Esophagus squamous epithelium (tissue), 5 donors: ENCODE measurements around the gene MYO18B. TPM values are rescaled to one million over a fixed set of nuclear protein-coding genes. Genes with fewer than 3 reads are reported as not detected.
A peak's percentile ranks its signal among the peaks of the same experiment; 100 is the strongest.

Experiments used
- DNase-seq: peaks from one replicate; lab custom pipeline; 2025; lab: John Stamatoyannopoulos, UW
- H3K27ac ChIP-seq, 4 donors: fragments of 200-600 bp; sonication (generic); one replicate each; pipeline ENCODE4 v1.5.1; 2016 to 2019; ENCODE audit warnings: mild to moderate bottlenecking in 1 of 4
- H3K27me3 ChIP-seq, 4 donors: fragments of 200-600 bp; sonication (generic); 1 replicate in 3 of 4; 2 replicates in 1 of 4; pipeline versions ENCODE4 v1.5.1 to v1.6.0; 2017 to 2021; ENCODE audit warnings: antibody characterized with exemption in 1 of 4
- H3K36me3 ChIP-seq, 3 donors: fragments of 200-600 bp; sonication (generic); one replicate each; pipeline ENCODE4 v1.5.1; 2016 to 2019
- H3K4me1 ChIP-seq, 3 donors: fragments of 200-600 bp; sonication (generic); one replicate each; pipeline ENCODE4 v1.5.1; 2017 to 2019
- H3K4me3 ChIP-seq, 4 donors: fragments of 200-600 bp; sonication (generic); 1 replicate in 3 of 4; 2 replicates in 1 of 4; pipeline ENCODE4 v1.5.1; 2016 to 2019; ENCODE audit warnings: mild to moderate bottlenecking in 2 of 4, moderate library complexity in 1 of 4
- H3K9me3 ChIP-seq, 3 donors: fragments of 200-600 bp; sonication (generic); one replicate each; pipeline ENCODE4 v1.5.1; 2016 to 2019
- POLR2A ChIP-seq, 4 donors: fragments of 450-650 bp; IDR thresholded peaks; one replicate each; pipeline ENCODE4 v1.6.1; 2017; ENCODE audit warnings: antibody characterized with exemption in 4 of 4, mild to moderate bottlenecking in 4 of 4, moderate library complexity in 3 of 4
- WGBS, 2 donors: methylation state at CpG; one replicate each; pipeline ENCODE4 v1.1.5; 2018; 5-methylcytosine and 5-hydroxymethylcytosine counted together
- intact Hi-C: fragments of 100-400 bp; cut with DNase I; formaldehyde crosslinking; loops from one replicate; pipeline ENCODE4 v1.15.0; 2022
- total RNA-seq, 4 donors: library from RNA; depleted of rRNA; stranded (reverse); fragments of >200 nt; gene quantifications; one replicate each; pipeline ENCODE4 v1.1.0, GENCODE V29; 2016
- TF ChIP-seq, protein P1 (sequence below), 6 experiments: fragments of 450-650 bp in 4 of 6; fragments of 200-600 bp in 2 of 6; sonication (generic) in 2 of 6; IDR thresholded peaks; one replicate each; pipeline ENCODE4 v1.5.1; 2016 to 2019; ENCODE audit warnings: antibody characterized with exemption in 6 of 6, mild to moderate bottlenecking in 4 of 6, moderate library complexity in 4 of 6
- donor health status: DM: yes; HTN: yes; CAD: no.

The MYO18B gene
- total RNA-seq, 4 donors from 2014 or later, result 0.06 to 2.5 (median 0.17) TPM

DNA sequence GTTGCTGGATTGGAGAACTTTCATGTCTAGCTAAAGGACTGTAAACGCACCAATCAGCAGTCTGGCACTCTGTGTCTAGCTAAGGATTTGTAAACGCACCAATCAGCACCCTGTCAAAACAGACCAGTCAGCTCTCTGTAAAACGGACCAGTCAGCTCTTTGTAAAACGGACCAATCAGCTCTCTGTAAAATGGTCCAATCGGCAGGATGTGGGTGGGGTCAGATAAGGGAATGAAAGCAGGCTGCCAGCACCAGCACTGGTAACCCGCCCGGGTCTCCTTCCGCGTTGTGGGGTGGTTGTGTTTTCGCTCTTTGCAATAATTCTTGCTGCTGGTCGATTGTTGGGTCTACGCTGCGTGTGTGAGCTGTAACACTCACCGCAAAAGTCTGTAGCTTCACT lies 11.3 kb downstream of the MYO18B start:
- intact Hi-C loops, result no loop called here
- no peaks in the 10 kb centered on the region for H3K9me3 ChIP-seq
- H3K4me1 ChIP-seq, result no peaks in the 10 kb centered on the region
- no peak overlapping the region for H3K27ac ChIP-seq
- H3K36me3 ChIP-seq, result no peaks in the 10 kb centered on the region
- DNase-seq, result no peak
- TF ChIP-seq, protein P1, sequence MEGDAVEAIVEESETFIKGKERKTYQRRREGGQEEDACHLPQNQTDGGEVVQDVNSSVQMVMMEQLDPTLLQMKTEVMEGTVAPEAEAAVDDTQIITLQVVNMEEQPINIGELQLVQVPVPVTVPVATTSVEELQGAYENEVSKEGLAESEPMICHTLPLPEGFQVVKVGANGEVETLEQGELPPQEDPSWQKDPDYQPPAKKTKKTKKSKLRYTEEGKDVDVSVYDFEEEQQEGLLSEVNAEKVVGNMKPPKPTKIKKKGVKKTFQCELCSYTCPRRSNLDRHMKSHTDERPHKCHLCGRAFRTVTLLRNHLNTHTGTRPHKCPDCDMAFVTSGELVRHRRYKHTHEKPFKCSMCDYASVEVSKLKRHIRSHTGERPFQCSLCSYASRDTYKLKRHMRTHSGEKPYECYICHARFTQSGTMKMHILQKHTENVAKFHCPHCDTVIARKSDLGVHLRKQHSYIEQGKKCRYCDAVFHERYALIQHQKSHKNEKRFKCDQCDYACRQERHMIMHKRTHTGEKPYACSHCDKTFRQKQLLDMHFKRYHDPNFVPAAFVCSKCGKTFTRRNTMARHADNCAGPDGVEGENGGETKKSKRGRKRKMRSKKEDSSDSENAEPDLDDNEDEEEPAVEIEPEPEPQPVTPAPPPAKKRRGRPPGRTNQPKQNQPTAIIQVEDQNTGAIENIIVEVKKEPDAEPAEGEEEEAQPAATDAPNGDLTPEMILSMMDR (IDR thresholded peaks at IDR 0.05), result no peak
- no peak overlapping the region for H3K4me3 ChIP-seq
- 91 to 94% methylated on average over 7 to 12 of the region's 14 CpGs for WGBS, 2 donors
- no peaks in the 10 kb centered on the region for H3K27me3 ChIP-seq

DNA sequence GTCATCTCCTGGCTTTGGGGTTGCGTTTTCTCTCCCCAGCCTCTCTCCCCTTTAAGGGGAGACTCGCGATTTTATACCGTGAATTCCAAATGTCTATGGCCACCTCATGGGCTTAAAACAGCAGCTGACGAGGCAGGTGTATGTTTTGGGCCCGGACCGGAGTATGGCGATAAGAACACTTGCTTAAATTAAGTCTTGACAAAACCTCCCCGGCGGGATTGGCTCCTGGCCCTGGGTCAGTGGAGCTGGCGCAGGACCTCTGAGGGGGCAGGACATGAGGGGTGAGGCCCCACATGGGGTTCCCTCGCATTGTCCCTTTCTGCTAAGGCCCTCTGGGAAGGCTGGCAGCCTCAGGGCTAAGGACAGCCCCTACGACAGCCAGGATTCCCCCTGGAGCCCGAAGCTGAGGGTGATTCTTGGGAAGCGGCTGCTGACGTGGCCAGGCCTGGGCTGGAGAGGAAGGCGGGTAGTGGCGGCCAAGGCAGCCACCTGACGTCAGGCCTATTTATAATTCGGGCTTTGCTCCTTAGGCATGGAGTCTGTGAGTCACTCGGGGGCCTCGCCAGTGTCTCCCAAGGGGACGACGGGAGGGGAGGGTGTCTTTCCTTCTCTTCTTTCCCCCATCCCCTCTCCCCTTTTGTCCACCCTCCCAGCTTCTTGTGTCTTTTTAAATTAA lies 12.7 kb downstream of the MYO18B start:
- H3K9me3 ChIP-seq, result no peaks in the 10 kb centered on the region
- H3K27ac ChIP-seq, result peak overlapping the region in 2 of 4 donors; percentile 54 to 81
- no peak for DNase-seq
- TF ChIP-seq, protein P1 (IDR thresholded peaks at IDR 0.05), result no peak
- no peak for TF ChIP-seq POLR2A (IDR thresholded peaks at IDR 0.05)
- H3K4me3 ChIP-seq, result peak overlapping the region in 1 of 4 donors; percentile 26
- H3K36me3 ChIP-seq, result no peaks in the 10 kb centered on the region
- intact Hi-C loops, result no loop called here
- H3K4me1 ChIP-seq, result no peaks in the 10 kb centered on the region
- no peaks in the 10 kb centered on the region for H3K27me3 ChIP-seq
- 64 to 67% methylated on average over 13 to 21 of the region's 24 CpGs for WGBS, 2 donors

DNA sequence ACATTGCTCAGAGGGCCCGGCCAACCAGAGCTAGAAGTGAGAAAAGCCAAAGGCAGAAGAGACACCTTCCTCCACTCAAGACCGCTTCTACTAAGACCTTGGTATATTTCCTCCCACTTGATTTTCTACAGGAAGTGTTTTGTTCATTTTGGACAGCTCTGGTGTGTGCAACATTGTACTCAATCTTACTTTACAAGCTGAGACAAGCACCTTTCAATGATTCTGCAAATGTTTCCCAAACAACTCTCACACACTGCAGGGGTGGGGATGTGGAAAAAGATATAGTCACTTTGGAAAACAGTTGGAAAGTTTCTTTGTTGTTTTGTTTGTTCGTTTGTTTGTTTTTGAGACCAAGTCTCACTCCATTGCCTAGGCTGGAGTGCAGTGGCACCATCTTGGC lies 15.7 kb downstream of the MYO18B start:
- Histone ChIP-seq H3K27ac (no peak overlapping the region), H3K27me3 (no peaks in the 10 kb centered on the region), H3K36me3 (no peaks in the 10 kb centered on the region), H3K4me1 (no peaks in the 10 kb centered on the region), H3K4me3 (no peak overlapping the region), H3K9me3 (no peaks in the 10 kb centered on the region)
- intact Hi-C loops, result no loop called here
- no peak for DNase-seq
- TF ChIP-seq, protein P1 (IDR thresholded peaks at IDR 0.05), result no peak
- TF ChIP-seq POLR2A (IDR thresholded peaks at IDR 0.05), result no peak
- WGBS, 2 donors, result 40 to 62% methylated on average over 3 of the region's 3 CpGs

DNA sequence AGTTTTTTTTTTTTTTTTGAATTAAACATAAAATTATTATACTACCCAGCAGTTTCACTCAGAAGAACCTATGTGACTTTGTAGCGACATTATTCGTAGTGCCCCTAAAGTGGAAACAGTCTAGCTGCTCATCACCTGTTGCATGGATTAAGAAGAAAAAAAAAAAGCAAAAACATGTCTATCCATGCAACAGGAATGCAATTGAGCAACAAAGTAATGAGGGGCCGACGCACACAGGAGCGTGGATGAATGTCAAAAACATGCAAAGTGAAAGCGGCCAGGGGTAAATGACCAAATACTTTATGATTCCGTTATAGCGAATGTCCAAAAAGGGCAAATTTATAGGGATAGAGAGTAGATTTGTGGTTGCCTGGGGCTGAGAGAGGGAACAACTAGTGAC lies 16.3 kb downstream of the MYO18B start:
- WGBS, 2 donors, result 66 to 68% methylated on average over 8 of the region's 8 CpGs
- intact Hi-C loops, result no loop called here

DNA sequence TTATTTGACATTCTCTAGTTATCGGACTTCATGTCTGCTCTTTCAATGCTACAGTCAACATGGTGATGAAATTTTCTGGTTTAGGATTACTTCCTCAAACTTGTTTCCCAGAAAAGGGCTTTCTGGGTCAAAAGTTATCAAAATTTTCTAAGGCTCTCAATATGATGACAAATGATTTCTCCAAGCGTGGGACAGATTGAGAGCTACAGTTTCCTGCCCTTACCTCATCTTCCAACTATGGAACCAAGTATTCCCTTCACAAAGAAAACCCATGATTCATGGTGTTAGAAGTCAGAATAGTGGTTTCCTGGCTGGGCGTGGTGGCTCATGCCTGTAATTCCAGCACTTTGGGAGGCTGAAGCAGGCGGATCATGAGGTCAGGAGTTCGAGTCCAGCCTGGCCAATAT lies 17.8 kb downstream of the MYO18B start:
- TF ChIP-seq, protein P1 (IDR thresholded peaks at IDR 0.05), result no peak
- no peak for TF ChIP-seq POLR2A (IDR thresholded peaks at IDR 0.05)
- no peak for DNase-seq
- intact Hi-C loops, result no loop called here

More for the DNA sequence above, 16.3 kb downstream of the MYO18B start:
- H3K27ac ChIP-seq, result no peak overlapping the region
- H3K4me1 ChIP-seq, result no peaks in the 10 kb centered on the region
- H3K36me3 ChIP-seq, result no peaks in the 10 kb centered on the region
- H3K4me3 ChIP-seq, result no peak overlapping the region
- no peak for DNase-seq
- no peaks in the 10 kb centered on the region for H3K27me3 ChIP-seq
- TF ChIP-seq, protein P1 (IDR thresholded peaks at IDR 0.05), result no peak
- TF ChIP-seq POLR2A (IDR thresholded peaks at IDR 0.05), result no peak
- no peaks in the 10 kb centered on the region for H3K9me3 ChIP-seq

More for the DNA sequence above, 17.8 kb downstream of the MYO18B start:
- peaks cover 0 to 7% (median 0%) of the 10 kb centered on the region in 4 donors for H3K27me3 ChIP-seq
- no peak overlapping the region for H3K27ac ChIP-seq
- no peak overlapping the region for H3K4me3 ChIP-seq
- no peaks in the 10 kb centered on the region for H3K4me1 ChIP-seq
- H3K36me3 ChIP-seq, result no peaks in the 10 kb centered on the region
- no peaks in the 10 kb centered on the region for H3K9me3 ChIP-seq
- 27 to 45% methylated on average over 3 to 5 of the region's 5 CpGs for WGBS, 2 donors
